Amygdala (tissue), 56 donors: ENCODE results near the gene CSNK1G1.
"Not testable (repeated sequence)": the region's sequence is repeated elsewhere in the genome, so short reads cannot be mapped to it uniquely, and the experiment has no call there.

Experiments used
- DNase-seq, 56 donors: peaks; one replicate each; lab custom pipeline; 2025; lab: John Stamatoyannopoulos, UW

Gene CSNK1G1

DNA sequence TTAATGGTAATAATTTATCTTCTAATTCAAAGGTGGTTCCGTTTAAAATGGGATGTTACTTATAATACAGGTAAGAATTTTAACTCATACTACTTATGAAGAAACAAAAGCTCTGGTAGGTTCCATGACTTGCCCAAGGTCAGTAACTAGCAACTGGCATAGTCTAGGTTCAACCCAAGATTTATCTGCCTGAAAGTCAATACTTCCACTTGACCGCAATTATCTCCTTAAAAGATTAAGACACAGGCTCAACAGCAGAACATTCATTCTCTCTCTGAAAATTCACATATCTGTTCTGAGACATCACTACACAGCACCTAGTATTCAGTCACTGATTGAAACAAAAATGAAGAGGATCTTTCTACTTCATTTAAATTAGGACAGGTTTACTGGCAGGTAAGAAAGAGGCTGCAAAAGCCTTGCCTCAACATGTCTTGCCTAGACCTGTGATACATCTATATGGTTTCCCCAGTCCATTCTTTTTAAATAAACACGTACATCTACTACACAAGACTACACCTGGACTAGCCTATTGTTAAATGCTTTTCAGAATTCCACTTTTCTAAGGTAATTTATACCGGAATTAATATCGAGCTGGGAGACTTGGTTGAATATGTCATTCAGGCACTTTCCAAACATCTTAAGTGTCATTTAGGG is 1.2 kb downstream of the CSNK1G1 start:
- no peak for DNase-seq

DNA sequence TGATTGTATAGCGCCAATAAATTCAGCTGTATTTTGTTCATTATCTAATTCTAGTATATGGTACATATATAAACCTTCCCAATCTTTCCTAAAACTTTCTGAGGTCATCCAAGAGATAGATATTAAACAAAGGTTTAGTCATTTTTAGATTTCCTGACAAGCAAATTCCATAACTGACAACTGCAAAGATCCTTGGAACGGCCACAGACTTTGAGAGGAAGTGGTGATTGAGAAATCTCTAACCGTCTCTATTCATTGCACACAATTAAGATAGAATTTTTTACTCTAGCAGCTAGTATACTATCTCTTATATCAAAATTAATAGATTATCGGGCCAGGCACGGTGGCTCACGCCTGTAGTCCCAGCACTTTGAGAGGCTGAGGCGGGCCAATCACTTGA is 4.7 kb downstream of the CSNK1G1 start:
- no peak for DNase-seq

DNA sequence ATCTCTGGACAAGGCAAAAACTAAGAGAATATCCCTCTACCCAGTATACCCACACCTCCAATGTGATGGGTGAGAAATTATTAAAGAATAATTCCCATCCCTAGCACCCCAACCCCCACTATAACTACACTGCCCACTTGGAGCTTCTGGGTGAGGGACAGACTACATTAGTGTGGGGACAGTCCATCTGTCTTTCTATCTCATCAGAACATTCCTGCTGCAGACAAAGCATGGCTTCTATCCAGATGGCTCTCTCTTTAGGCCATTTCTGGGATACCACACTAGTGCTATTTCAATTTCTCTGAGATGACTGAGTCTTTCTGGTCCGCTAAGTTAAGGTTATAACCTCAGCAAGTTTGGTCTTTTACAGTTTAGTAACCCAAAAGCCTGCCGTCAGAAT is 6.6 kb downstream of the CSNK1G1 start:
- no peak for DNase-seq

DNA sequence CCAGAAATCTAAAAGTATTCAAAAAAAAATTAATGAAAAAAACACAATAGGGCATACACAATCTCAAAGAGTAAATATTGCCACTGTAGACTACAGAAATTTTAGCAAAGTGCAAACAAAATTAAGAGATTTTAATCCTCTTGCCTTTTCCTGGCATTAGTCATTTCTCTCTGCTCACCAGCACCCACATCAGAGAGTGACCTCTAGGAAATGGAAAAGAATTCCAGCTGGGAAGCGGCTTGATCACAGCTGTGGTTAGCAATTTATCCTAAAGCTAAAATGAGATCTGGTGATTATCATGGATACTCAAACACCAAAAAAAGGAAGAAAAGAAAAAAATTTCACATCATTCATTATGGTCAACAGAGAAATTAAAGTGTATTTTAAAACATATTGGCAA is 7.5 kb downstream of the CSNK1G1 start:
- no peak for DNase-seq

DNA sequence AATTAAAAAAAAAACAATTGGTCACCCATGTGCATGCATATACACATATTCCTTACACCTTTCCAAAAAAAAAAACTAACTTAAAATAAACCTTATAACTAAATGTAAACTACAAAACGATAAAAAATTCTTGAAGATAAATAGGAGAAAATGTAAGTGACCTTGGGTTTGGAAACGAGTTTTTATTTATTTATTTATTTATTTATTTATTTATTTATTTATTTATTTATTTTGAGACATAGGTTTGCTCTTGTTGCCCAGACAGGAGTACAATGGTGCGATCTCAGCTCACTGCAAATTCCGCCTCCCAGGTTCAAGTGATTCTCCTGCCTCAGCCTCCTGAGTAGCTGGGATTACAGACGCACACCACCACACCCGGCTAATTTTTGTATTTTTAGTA is 9.7 kb downstream of the CSNK1G1 start:
- DNase-seq: not testable (repeated sequence)

DNA sequence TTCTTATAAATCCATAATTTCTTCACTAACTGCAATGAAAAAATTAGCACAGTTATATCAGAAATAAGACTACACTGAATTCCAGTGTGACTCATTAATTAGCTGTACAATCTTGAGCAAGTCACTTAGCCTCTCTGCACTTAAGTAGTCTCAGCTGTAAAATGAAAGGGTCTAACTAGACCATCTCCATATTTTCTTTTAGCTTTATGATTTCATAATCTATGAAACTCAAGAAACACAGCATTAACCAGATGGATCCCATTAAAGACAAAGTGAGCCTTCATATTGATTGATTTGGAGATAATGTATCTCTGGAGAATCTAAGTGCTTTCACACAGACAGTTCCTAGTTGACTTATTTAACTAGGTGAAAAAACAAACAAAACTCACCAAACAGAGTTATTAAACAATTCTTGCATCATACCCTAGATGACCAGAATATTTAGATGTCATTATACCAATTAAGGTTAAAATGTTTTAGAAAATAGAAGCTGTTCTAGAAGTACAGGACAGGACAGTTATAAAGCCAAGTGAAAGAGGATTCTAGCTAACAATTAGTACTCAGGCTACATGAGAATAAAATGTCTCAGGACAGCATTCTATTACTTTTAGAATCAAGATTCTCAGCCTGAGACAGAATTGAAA is 11.2 kb downstream of the CSNK1G1 start:
- DNase-seq: no peak

DNA sequence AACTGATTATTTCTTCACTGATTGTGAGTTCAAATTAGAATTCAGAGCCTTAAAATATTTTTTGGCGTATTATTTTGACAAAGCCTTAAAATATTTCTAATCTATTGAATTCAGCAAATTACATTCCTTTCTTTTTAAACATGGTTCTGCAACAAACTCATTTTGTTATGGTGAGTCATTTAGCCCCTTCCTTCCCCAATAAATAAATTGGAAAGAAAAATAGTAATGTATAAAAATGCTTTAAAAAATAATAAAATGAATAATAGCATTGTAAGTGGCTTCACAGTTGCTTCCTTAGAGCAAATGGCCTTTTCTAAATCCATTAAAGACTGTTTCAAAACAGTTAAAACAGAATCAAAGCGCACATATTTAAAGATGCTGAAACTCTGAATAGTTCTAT is 12.1 kb downstream of the CSNK1G1 start:
- no peak for DNase-seq

DNA sequence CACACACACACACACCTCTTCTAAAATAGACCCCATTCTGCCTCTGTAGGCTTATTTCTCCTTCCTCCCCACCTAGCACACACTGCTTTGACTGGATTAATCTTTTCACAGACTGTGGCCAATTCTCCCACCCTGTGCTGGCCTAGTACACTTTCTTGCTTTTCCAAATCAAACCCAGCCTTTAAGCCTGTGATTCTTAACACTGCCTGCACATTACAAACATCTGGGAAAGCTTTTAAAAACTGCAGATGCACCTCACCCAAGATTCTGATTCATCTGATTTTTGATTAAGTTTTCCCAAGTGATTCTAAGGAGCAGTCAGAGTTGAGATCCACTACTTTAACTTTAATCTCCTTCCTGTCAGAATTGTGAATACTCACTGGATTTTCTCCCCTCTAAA is 12.8 kb downstream of the CSNK1G1 start:
- DNase-seq: no peak

DNA sequence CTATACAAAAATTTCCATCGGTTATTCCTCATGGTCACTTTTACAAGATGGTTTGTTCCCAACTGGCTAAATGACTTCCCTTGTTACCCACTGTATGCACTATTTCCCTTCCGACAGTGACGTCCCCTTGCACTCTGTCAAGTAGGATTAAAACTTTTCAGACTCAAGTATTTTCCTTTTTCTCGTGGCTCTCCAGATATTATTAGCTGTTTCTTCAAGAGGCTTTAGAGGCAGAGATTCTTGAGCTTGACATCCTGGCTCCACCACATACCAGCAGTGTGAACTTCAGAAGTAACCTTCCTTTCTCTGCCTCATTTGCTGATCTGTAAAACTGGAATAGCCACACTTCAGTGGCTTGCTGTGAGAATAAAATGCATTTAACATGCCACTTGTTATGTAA is 14.0 kb downstream of the CSNK1G1 start:
- DNase-seq: no peak

DNA sequence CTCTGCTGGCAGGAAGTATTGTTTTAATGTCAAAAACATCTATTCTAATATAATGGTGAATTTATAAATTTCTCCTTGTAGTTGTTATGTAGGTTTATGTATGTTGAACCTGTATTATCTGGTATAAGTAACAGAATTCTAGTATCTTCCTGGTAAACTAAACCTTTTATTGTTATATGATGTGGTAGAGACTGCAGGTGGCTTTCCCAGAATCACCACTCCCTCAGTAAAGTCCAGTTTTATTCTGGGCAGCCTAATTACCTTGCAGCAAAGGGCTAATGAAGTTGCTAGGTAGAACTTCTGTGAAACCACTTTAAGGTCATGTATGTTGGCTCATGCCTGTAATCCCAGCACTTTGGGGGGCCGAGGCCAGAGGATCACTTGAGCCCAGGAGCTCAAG is 15.6 kb downstream of the CSNK1G1 start:
- DNase-seq: no peak

DNA sequence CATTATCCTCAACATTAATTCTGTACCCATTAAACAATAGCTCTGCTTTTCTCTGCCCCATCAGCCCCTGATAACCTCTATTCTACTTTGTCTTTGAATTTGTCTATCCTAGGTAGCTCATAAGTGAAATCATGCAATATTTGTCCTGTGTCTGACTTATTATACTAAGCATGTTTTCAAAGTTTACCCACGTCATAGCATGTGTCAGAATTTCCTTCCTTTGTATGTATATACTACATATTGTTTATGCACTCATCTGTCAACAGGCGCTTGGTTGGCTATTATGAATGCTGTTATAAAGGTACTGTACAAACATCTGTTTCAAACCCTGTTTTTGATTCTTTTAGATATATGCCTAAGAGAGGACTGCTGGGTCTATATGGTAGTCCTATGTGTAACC is 18.2 kb downstream of the CSNK1G1 start:
- no peak for DNase-seq

DNA sequence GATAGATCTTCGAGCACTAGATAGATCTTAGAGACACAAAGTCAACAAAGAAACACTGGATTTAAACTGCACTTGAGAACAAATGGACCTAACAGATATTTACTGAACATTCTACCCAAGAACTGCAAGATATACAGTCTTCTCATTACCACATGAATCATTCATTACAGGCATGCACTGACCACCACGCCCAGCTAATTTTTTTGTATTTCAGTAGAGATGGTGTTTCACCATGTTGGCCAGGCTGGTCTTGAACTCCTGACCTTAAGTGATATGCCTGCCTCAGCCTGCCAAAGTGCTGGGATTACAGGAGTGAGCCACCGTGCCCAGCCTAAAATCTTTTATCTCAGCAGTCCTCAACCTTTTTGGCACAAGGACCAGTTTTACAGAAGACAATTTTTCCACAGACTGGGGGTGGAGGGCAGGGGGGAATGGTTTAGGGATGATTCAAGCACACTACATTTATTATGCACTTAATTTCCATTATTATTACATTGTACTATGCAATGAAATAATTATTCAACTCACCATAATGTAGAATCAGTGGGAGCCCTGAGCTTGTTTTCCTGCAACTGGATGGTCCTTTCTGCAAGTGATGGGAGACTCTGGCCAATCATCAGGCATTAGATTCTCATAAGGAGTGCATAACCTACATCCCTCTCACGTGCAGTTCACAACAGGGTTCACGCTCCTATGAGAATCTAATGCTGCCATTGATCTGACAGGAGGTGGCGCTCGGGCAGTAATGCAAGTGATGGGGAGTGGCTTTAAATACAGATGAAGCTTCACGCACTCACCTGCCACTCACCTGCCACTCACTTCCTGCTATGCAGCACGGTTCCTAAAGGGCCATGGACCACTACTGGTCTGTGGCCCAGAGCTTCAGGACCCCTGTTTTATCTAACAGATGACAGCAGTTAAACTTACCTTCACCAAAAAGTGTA is 21.7 kb downstream of the CSNK1G1 start:
- no peak for DNase-seq

DNA sequence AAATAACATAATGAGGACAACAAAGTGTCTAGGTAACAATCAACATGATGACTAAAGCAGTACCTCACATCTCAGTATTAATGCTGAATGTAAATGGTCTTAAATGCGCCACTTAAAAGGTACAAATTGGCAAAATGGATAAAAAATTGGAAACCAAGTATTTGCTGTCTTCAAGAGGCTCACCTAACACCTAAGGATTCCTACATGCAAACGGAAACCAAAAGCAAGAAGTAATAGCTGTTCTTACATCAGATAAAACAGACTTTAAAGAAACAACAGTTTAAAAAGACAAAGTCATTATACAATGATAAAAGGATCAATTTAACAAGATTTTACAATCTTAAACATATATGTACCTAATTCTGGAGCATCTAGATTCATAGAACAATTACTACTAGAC is 22.5 kb downstream of the CSNK1G1 start:
- DNase-seq: no peak

DNA sequence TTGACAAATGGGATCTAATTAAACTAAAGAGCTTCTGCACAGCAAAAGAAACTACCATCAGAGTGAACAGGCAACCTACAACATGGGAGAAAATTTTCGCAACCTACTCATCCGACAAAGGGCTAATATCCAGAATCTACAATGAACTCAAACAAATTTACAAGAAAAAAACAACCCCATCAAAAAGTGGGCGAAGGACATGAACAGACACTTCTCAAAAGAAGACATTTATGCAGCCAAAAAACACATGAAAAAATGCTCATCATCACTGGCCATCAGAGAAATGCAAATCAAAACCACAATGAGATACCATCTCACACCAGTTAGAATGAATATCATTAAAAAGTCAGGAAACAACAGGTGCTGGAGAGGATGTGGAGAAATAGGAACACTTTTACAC is 24.3 kb downstream of the CSNK1G1 start:
- not testable (repeated sequence) for DNase-seq

DNA sequence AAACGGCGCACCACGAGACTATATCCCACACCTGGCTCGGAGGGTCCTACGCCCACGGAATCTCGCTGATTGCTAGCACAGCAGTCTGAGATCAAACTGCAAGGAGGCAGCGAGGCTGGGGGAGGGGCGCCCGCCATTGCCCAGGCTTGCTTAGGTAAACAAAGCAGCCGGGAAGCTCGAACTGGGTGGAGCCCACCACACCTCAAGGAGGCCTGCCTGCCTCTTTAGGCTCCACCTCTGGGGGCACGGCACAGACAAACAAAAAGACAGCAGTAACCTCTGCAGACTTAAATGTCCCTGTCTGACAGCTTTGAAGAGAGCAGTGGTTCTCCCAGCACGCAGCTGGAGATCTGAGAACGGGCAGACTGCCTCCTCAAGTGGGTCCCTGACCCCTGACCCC is 29.0 kb downstream of the CSNK1G1 start:
- DNase-seq: not testable (repeated sequence)

DNA sequence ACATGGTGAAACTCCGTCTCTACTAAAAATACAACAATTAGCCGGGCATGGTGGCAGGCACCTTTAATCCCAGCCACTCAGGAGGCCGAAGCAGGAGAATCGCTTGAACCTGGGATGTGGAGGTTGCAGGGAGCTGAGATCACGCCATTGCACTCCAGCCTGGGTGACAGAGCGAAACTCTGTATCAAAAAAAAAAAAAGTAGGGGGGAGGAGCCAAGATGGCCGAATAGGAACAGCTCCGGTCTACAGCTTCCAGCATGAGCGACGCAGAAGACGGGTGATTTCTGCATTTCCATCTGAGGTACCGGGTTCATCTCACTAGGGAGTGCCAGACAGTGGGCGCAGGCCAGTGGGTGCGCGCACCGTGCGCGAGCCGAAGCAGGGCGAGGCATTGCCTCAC is 29.5 kb downstream of the CSNK1G1 start:
- not testable (repeated sequence) for DNase-seq

DNA sequence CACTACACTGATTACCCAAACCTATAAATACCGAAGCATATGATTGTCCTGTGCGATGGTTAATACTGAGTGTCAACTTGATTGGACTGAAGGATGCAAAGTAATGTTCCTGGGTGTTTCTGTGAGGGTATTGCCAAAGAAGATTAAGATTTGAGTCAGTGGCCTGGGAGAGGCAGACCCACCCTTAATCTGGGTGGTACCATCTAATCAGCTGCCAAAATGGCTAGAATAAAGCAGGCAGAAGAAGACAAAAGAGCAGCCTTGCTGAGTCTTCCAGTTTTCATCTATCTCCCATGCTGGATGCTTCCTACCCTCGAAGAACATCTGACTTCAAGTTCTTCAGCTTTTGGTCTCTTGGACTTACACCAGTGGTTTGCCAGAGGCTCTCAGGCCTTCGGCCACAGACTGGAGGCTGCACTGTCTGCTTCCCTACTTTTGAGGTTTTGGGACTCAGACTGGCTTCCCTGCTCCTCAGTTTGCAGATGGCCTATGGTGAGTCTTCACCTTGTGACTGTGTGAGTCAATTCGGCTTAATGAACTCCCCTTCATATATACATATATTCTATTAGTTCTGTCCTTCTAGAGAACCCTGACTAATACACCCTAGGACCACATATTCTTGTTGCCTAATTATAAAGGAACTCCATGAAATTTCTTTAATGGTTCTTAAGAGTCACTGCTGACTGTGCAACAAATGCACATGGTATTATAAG is 31.7 kb downstream of the CSNK1G1 start:
- no peak for DNase-seq

DNA sequence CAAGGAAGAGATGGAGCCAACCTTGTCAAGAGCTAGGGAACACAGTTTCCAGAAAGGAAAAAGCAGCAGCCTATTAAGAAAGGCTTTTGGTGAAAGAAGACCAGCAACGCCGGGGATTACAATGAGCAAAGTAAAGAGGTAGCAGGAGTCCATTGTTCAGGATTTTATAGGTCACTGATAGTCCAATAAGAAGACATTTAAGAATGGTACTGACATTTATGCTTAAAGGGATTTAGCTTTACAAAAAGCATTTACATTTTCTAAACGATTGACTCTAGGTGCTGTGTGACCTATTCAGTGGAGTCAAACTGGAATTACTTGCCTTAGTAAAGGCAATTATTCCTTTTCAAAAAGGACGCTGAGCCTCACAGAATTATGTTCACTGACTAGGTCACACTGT is 40.8 kb downstream of the CSNK1G1 start:
- DNase-seq: no peak

DNA sequence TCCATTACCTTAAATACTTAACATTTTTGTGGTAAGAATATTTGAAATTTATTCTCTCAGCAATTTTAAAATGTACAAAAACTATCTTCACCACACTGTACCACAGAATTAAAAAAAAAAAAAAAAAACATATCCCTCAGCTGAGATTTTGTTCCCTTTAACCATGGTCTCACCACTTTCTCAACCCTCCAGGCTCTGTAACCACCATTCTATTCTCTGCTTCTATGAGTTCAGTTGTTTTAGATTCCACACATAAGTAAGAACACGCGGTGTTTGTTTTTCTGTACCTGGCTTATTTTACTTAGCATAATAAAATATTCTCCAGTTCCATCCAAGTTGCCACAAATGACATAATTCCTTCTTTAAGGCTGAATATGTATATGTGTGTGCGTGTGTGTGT is 41.5 kb downstream of the CSNK1G1 start:
- DNase-seq: no peak

DNA sequence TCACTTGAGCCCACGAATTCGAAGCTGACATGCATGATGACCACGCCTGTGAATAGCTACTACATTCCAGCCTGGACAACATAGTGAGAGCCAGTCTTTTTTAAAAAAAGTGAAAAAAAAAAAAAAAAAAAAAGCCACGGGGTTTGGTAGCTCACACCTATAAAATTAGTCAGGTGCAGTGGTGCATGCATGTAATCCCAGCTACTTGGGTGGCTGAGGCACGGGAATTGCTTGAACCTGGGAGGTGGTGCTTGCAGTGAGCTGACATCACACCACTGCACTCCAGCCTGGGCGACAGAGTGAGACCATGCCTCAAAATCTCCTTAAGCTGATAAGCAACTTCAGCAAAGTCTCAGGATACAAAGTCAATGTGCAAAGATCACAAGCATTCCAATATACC is 44.4 kb downstream of the CSNK1G1 start:
- DNase-seq: no peak

DNA sequence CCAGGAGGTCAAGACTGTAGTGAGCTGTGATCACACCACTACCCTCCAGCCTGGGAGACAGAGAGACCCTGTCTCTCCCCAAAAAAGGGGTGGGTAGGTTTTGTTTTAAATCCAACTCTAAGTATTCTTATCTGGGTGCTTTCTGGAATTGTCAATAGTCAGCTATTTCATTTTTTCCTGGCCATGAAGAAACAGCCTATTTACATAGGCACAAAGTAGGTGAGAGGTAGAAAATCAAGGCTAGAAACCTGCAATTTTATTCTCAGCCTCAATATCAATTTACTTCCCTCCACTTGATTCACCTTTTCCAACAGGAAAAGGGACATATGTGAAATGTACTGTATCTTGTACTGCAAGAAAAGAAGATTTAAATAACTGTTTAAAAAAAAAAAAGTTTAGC is 45.9 kb downstream of the CSNK1G1 start:
- no peak for DNase-seq
